BJ (cell line): ENCODE results near the gene PRTG. TPM values are rescaled to one million over a fixed set of nuclear protein-coding genes. Genes with fewer than 3 reads are reported as not detected.
"Not testable (repeated sequence)": the region's sequence is repeated elsewhere in the genome, so short reads cannot be mapped to it uniquely, and the experiment has no call there.

Source experiments
- CTCF ChIA-PET: fragments of 350-600 bp; formaldehyde crosslinking; extraction: SDS; loops from one replicate; lab custom pipeline; 2021; ENCODE audit warnings: antibody characterized with exemption, inconsistent platforms; lab: Yijun Ruan, JAX
- POLR2A ChIA-PET: fragments of 300-600 bp; sonication (Branson Sonifier 250); formaldehyde crosslinking; extraction: SDS; loops from one replicate; lab custom pipeline; 2021; ENCODE audit warnings: antibody characterized with exemption; lab: Charles Lee
- DNase-seq: peaks from one replicate; pipeline ENCODE4 v3.0.0-alpha.2; 2011; ENCODE audit warnings: low read depth
- H3K27me3 ChIP-seq: 2 replicates; pipeline ENCODE4 v1.6.0; 2011; ENCODE audit warnings: low read length; ENCODE audit not compliant: control insufficient read depth, insufficient read depth
- H3K36me3 ChIP-seq: 2 replicates; pipeline ENCODE4 v1.5.1; 2011; ENCODE audit warnings: low read length; ENCODE audit not compliant: control insufficient read depth, insufficient read depth
- H3K4me3 ChIP-seq: 2 replicates; pipeline ENCODE4 v1.5.1; 2011; ENCODE audit warnings: low read depth, mild to moderate bottlenecking, control low read depth, low read length
- CTCF ChIP-seq: IDR thresholded peaks from 2 replicates; pipeline ENCODE4 v1.5.1; 2011; ENCODE audit warnings: low read depth, mild to moderate bottlenecking, control low read depth, inconsistent platforms, low read length, moderate library complexity; ENCODE audit not compliant: insufficient read depth
- polyA plus RNA-seq: library from polyadenylated mRNA; depleted of rRNA; stranded (reverse); fragments of >200 nt; gene quantifications from 2 replicates; pipeline ENCODE4 v1.2.3, GENCODE V29; 2011

Gene PRTG
- polyA plus RNA-seq, 1 experiment = 0.94 TPM

- TF ChIP-seq CTCF = no peak
- no peak for DNase-seq
- Histone ChIP-seq H3K27me3 (no peaks in the 10 kb centered on the region), H3K36me3 (no peaks in the 10 kb centered on the region), H3K4me3 (no peak overlapping the region)
- ChIA-PET POLR2A (no interaction called here), CTCF (interaction anchor here (0.6 to 3.5 kb wide), 3 partner anchors 10 to 563 kb away, joined by 3 to 16 read pairs (median 3); no protein-coding TSS in a partner anchor)
These were observed 21.4 kb upstream of the PRTG start for GRCh38 chr15:55764398-55764797.

- CTCF ChIA-PET = interaction anchor here (1.9 kb wide), 1 partner anchor 14 kb away, joined by 6 read pairs; no protein-coding TSS in a partner anchor
- no peak for DNase-seq
- no peak for TF ChIP-seq CTCF
- Histone ChIP-seq H3K4me3 (no peak overlapping the region), H3K27me3 (no peaks in the 10 kb centered on the region), H3K36me3 (no peaks in the 10 kb centered on the region)
- POLR2A ChIA-PET = no interaction called here
These were observed 15.6 kb upstream of the PRTG start for GRCh38 chr15:55758580-55758986.

GRCh38 chr15:55753433-55753832 is 10.5 kb upstream of the PRTG start:
- DNase-seq, H3K4me3 ChIP-seq, H3K36me3 ChIP-seq, H3K27me3 ChIP-seq, POLR2A ChIA-PET: not testable (repeated sequence)
- CTCF ChIA-PET = interaction anchor here (1.1 kb wide), 1 partner anchor 21 kb away, joined by 4 read pairs; no protein-coding TSS in a partner anchor

DNA sequence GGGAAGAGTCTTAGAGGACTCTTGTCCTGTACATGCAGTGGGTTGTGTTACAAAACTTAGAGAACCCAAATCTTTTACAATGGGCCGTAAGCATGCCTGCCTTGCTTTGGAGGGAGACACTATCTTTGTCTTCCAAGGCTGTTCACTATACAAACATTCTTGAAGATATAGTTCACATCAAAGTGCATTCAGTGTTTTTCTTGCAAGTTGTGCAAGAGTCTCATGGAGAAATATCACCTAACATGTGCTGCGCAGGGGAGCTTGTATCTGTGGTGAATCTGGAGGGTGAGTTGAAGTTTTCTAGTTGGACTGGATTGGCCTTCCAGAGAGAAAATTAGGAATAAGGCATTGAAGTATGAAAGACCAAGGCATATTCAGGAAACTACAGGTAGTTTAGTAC is 7.8 kb upstream of the PRTG start:
- CTCF ChIA-PET = interaction anchor here (0.6 to 1.0 kb wide), 2 partner anchors 10 to 25 kb away, joined by 3 to 5 read pairs; no protein-coding TSS in a partner anchor
- no peaks in the 10 kb centered on the region for H3K36me3 ChIP-seq
- TF ChIP-seq CTCF = no peak
- POLR2A ChIA-PET = no interaction called here
- no peaks in the 10 kb centered on the region; the same call in 1 of the 2 replicates for H3K27me3 ChIP-seq
- no peak for DNase-seq
- no peak overlapping the region for H3K4me3 ChIP-seq

GRCh38 chr15:55743729-55744655 is 1.0 kb upstream of the PRTG start:
- no peak for DNase-seq
- ChIA-PET CTCF (interaction anchor here (0.6 to 1.7 kb wide), 3 partner anchors 13 to 45 kb away, joined by 3 to 4 read pairs (median 3); no protein-coding TSS in a partner anchor), POLR2A (no interaction called here)
- peak overlapping the region; percentile 82 for H3K4me3 ChIP-seq
- no peak for TF ChIP-seq CTCF
- no peaks in the 10 kb centered on the region for H3K27me3 ChIP-seq
- H3K36me3 ChIP-seq = no peaks in the 10 kb centered on the region; the same call in 1 of the 2 replicates
